Stimulated activated naive CD8-positive, alpha-beta T cell treated with anti-CD3 and anti-CD28 coated beads, Interleukin-15, Interleukin-2, amounts not matched to agents 100 U/mL and 50 U/mL, for 24 hours (primary cell): ENCODE data around the gene SHFL.

Experiments used
- ATAC-seq: fragments of 150-1000 bp; cut with Tn5 transposase; one replicate; pipeline ENCODE4 v1.10.0; 2021
- DNase-seq: peaks from one replicate; pipeline ENCODE4 v3.0.0; 2021

The SHFL gene

GRCh38 chr19:10109528-10109927 is 23.4 kb downstream of the SHFL start:
- DNase-seq (no peak), ATAC-seq (no peak)

- DNase-seq (no peak), ATAC-seq (no peak)
Measured at GRCh38 chr19:10110076-10110971, 24.2 kb downstream of the SHFL start.

GRCh38 chr19:10110972-10111317 is 24.8 kb downstream of the SHFL start:
- ATAC-seq (no peak), DNase-seq (no peak)

GRCh38 chr19:10111405-10111811 is 25.3 kb downstream of the SHFL start, which contains the start of gene P2RY11:
P2RY11 (plus strand) TSS chr19:10111693; CDS start chr19:10111722, 29 bp downstream.
- peak; percentile 4 for ATAC-seq
- DNase-seq, result peak; percentile 79

- peak; percentile 80 for DNase-seq
- ATAC-seq, result peak; percentile 61
Measured at GRCh38 chr19:10112037-10112761, 26.1 kb downstream of the SHFL start.

GRCh38 chr19:10112895-10113591 is 26.9 kb downstream of the SHFL start:
- DNase-seq (peak; percentile 84), ATAC-seq (peak; percentile 26)

- DNase-seq, result peak; percentile 40
- ATAC-seq, result no peak
Measured at GRCh38 chr19:10113592-10113963, 27.5 kb downstream of the SHFL start.

- peak; percentile 32 for DNase-seq
- ATAC-seq, result peak; percentile 2
Measured at GRCh38 chr19:10113964-10114650, 28.0 kb downstream of the SHFL start.

GRCh38 chr19:10114651-10115391 is 28.7 kb downstream of the SHFL start:
- DNase-seq, result peak; percentile 51
- peak; percentile 0 for ATAC-seq

- peak; percentile 33 for DNase-seq
- no peak for ATAC-seq
Measured at GRCh38 chr19:10115392-10116084, 29.4 kb downstream of the SHFL start.

- DNase-seq, result peak; percentile 36
Measured at GRCh38 chr19:10116085-10116865, 30.2 kb downstream of the SHFL start.

GRCh38 chr19:10116866-10117616 is 30.9 kb downstream of the SHFL start:
- ATAC-seq, result no peak
- no peak for DNase-seq

More at GRCh38 chr19:10116085-10116865, 30.2 kb downstream of the SHFL start:
- ATAC-seq, result no peak

GRCh38 chr19:10118960-10119359 is 32.8 kb downstream of the SHFL start:
- ATAC-seq (no peak), DNase-seq (no peak)

- DNase-seq (no peak), ATAC-seq (no peak)
Measured at GRCh38 chr19:10120538-10121189, 34.5 kb downstream of the SHFL start.

GRCh38 chr19:10122045-10122444 is 35.9 kb downstream of the SHFL start:
- no peak for DNase-seq
- ATAC-seq, result no peak

GRCh38 chr19:10124429-10124828 is 38.3 kb downstream of the SHFL start:
- ATAC-seq (no peak), DNase-seq (no peak)

- DNase-seq (no peak), ATAC-seq (no peak)
Measured at GRCh38 chr19:10126213-10126639, 40.1 kb downstream of the SHFL start.

- ATAC-seq, result no peak
- DNase-seq, result no peak
Measured at GRCh38 chr19:10132905-10133304, 46.8 kb downstream of the SHFL start.

GRCh38 chr19:10133596-10133995 is 47.5 kb downstream of the SHFL start:
- ATAC-seq (no peak), DNase-seq (no peak)
